Panc1 (cell line): Measurements from ENCODE around the gene PVALB. TPM values are rescaled to one million over a fixed set of nuclear protein-coding genes. Genes with fewer than 3 reads are reported as not detected.

Experiments used
- ATAC-seq: fragments of 200-7000 bp; cut with Tn5 transposase; 2 replicates; pipeline ENCODE4 v1.9.1; 2020; ENCODE audit warnings: mild to moderate bottlenecking, moderate library complexity
- BruUV-seq: library from RNA; stranded (reverse); fragments of 400-500 nt; replicated peaks from 2 replicates; lab custom pipeline; 2021; lab: Mats Ljungman, UMichigan
- CTCF ChIA-PET: fragments of 300-600 bp; sonication (Branson Sonifier 250); formaldehyde crosslinking; loops from one replicate; lab custom pipeline; 2022; ENCODE audit warnings: antibody characterized with exemption; lab: Charles Lee
- POLR2A ChIA-PET: fragments of 300-600 bp; sonication (Branson Sonifier 250); formaldehyde crosslinking; loops from one replicate; lab custom pipeline; 2022; ENCODE audit warnings: antibody characterized with exemption; lab: Charles Lee
- DNase-seq: peaks from one replicate; pipeline ENCODE4 v3.0.0-alpha.2; 2010; ENCODE audit warnings: low read depth, low spot score
- H3K27ac ChIP-seq: 2 replicates; pipeline ENCODE4 v1.5.1; 2011; ENCODE audit warnings: mild to moderate bottlenecking, low read length, inconsistent platforms
- H3K27me3 ChIP-seq: fragments of 200-500 bp; sonication (Bioruptor generic); 2 replicates; pipeline ENCODE4 v1.6.0; 2014; ENCODE audit warnings: low read length, inconsistent platforms; ENCODE audit not compliant: control insufficient read depth, insufficient read depth
- H3K36me3 ChIP-seq: fragments of 200-500 bp; sonication (Bioruptor generic); 2 replicates; pipeline ENCODE4 v1.5.1; 2014; ENCODE audit warnings: inconsistent platforms, mild to moderate bottlenecking, low read length, moderate library complexity; ENCODE audit not compliant: control insufficient read depth, insufficient read depth
- H3K4me1 ChIP-seq: 2 replicates; pipeline ENCODE4 v1.5.1; 2011; ENCODE audit warnings: inconsistent platforms, mild to moderate bottlenecking, low read length, moderate library complexity; ENCODE audit not compliant: control insufficient read depth, insufficient read depth
- H3K4me3 ChIP-seq, 2 experiments: 2 replicates each; pipeline ENCODE4 v1.5.1; 2011 to 2012; ENCODE audit warnings: low read depth in 2 of 2, low read length in 2 of 2, mild to moderate bottlenecking in 2 of 2, inconsistent platforms in 1 of 2, moderate library complexity in 1 of 2
- H3K9me3 ChIP-seq: fragments of 200-500 bp; sonication (Bioruptor generic); 2 replicates; pipeline ENCODE4 v1.5.1; 2014; ENCODE audit warnings: low read depth, mild to moderate bottlenecking, inconsistent platforms, low read length, moderate library complexity; ENCODE audit not compliant: control insufficient read depth, insufficient read depth
- POLR2AphosphoS5 ChIP-seq: IDR thresholded peaks from 2 replicates; pipeline ENCODE4 v1.6.1; 2012; ENCODE audit warnings: mild to moderate bottlenecking, low read depth, low read length, moderate library complexity
- SIN3A ChIP-seq: IDR thresholded peaks from 2 replicates; pipeline ENCODE4 v1.6.1; 2012; ENCODE audit warnings: low read depth, mild to moderate bottlenecking, low read length, moderate library complexity, borderline replicate concordance; ENCODE audit not compliant: insufficient read depth
- TCF7L2 ChIP-seq: IDR thresholded peaks from 2 replicates; pipeline ENCODE4 v1.6.1; 2011; ENCODE audit warnings: mild to moderate bottlenecking, low read depth, low read length, inconsistent platforms
- in situ Hi-C: cut with HindIII; loops from 2 replicates; pipeline ENCODE4 v1.10.0; 2016; ENCODE audit warnings: low sequenced_read_pairs, low pct_unique_long_range_greater_than_20kb
- intact Hi-C: fragments of 100-400 bp; cut with micrococcal nuclease; formaldehyde crosslinking; loops from one replicate; pipeline ENCODE4 v1.10.0; 2022; ENCODE audit not compliant: unreplicated experiment
- total RNA-seq: library from RNA; stranded (reverse); gene quantifications from one replicate; pipeline ENCODE4 v1.2.1, GENCODE V29; 2021; ENCODE audit not compliant: unreplicated experiment
- TF ChIP-seq, protein P1 (sequence below), 2 experiments: IDR thresholded peaks; 2 replicates each; pipeline ENCODE4 v1.6.1; 2011 to 2012; ENCODE audit warnings: low read depth in 2 of 2, control low read depth in 1 of 2, low read length in 1 of 2, mild to moderate bottlenecking in 1 of 2, moderate library complexity in 1 of 2; ENCODE audit not compliant: insufficient read depth in 1 of 2
- TF ChIP-seq, protein P2 (sequence below): fragments of 450-650 bp; IDR thresholded peaks from 2 replicates; pipeline ENCODE4 v1.5.1; 2017; ENCODE audit warnings: mild to moderate bottlenecking

PVALB gene
- total RNA-seq, 1 experiment from 2014 or later: not detected

DNA sequence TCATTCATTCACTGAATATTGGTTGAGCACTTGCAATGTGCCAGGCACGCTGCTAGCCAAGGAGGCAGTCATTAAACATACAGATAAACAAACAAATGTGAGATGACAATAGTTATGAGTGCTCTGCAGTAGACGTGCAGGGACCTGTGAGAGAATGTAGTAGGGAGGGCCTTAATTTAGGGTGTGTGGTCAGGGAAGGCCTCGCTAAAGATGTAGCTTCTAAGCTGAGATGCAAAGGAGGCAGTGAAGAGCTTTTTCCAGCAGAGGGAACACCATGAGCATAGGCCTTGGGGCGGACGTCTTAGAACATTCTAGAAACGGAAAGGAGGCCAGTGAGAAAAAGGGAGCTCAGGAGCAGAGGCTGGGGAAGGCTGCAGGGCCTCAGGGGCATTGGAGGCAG is 43.2 kb upstream of the PVALB start:
- no TSS peak for BruUV-seq
- no peak for TF ChIP-seq POLR2AphosphoS5
- no peak for TF ChIP-seq SIN3A
- TF ChIP-seq, protein P1, sequence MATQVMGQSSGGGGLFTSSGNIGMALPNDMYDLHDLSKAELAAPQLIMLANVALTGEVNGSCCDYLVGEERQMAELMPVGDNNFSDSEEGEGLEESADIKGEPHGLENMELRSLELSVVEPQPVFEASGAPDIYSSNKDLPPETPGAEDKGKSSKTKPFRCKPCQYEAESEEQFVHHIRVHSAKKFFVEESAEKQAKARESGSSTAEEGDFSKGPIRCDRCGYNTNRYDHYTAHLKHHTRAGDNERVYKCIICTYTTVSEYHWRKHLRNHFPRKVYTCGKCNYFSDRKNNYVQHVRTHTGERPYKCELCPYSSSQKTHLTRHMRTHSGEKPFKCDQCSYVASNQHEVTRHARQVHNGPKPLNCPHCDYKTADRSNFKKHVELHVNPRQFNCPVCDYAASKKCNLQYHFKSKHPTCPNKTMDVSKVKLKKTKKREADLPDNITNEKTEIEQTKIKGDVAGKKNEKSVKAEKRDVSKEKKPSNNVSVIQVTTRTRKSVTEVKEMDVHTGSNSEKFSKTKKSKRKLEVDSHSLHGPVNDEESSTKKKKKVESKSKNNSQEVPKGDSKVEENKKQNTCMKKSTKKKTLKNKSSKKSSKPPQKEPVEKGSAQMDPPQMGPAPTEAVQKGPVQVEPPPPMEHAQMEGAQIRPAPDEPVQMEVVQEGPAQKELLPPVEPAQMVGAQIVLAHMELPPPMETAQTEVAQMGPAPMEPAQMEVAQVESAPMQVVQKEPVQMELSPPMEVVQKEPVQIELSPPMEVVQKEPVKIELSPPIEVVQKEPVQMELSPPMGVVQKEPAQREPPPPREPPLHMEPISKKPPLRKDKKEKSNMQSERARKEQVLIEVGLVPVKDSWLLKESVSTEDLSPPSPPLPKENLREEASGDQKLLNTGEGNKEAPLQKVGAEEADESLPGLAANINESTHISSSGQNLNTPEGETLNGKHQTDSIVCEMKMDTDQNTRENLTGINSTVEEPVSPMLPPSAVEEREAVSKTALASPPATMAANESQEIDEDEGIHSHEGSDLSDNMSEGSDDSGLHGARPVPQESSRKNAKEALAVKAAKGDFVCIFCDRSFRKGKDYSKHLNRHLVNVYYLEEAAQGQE (IDR thresholded peaks at IDR 0.05; ENCODE audit: insufficient read depth in 1 of 2, low read depth in 2 of 2, low read length in 1 of 2): no peak
- Histone ChIP-seq H3K36me3 (no peaks in the 10 kb centered on the region), H3K4me3 (no peak overlapping the region), H3K27ac (no peak overlapping the region), H3K4me1 (no peaks in the 10 kb centered on the region), H3K9me3 (no peaks in the 10 kb centered on the region), H3K27me3 (no peaks in the 10 kb centered on the region)
- POLR2A ChIA-PET: no interaction called here
- ATAC-seq (no peak), DNase-seq (no peak)
- CTCF ChIA-PET: interaction anchor here (0.6 to 1.4 kb wide), 2 partner anchors 118 to 313 kb away, joined by 5 to 8 read pairs; no protein-coding TSS in a partner anchor
- intact Hi-C loops: no loop called here
- in situ Hi-C loops: no loop called here

DNA sequence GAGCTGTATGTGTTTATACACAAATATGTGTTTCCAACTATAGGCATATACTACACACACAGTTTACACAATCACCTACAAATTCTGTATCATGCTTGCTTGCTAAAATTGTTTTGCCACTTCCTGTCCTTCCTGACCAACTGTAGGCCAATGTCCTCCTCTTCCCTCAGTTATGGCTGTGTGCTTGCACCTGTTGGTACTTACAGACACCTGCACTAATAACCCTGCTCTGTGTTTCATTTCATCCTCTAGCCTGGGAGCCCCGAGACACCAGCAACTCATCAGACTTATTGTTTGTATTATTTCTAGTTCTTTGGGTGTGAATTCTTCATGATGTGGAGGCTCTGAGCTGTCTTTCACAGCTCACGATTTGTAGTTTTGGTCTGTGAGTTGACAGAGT is 42.1 kb upstream of the PVALB start:
- no TSS peak for BruUV-seq
- H3K27ac ChIP-seq: no peak overlapping the region
- ATAC-seq (no peak), DNase-seq (no peak)
- intact Hi-C loops (no loop called here), in situ Hi-C loops (no loop called here)
- ChIA-PET CTCF (no interaction called here), POLR2A (no interaction called here)
- H3K4me3 ChIP-seq: no peak overlapping the region
- no peaks in the 10 kb centered on the region for H3K9me3 ChIP-seq
- no peaks in the 10 kb centered on the region for H3K36me3 ChIP-seq
- H3K27me3 ChIP-seq: no peaks in the 10 kb centered on the region
- H3K4me1 ChIP-seq: no peaks in the 10 kb centered on the region
- TF ChIP-seq POLR2AphosphoS5: no peak
- no peak for TF ChIP-seq TCF7L2

DNA sequence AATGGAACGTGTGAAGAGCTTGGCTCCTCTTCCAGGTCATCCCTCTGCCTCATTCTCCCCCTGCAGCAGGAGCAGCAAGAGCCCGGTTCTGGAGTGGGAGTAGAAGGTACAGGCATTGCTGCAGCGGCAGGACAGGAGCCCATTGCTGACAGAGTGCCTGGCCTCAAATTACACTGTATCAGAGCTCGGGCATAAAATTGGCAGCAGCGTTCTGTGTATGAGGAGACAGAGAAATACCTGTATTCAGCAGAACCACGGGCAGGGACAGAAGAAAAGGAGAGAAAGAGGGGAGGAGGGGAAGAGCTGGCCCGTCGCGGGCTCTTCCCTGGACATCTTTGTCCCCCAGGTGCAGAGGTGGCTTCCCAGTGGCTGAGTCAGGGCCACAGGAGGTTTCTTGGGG is 41.3 kb upstream of the PVALB start:
- POLR2A ChIA-PET: no interaction called here
- TF ChIP-seq TCF7L2: no peak
- H3K27me3 ChIP-seq: no peaks in the 10 kb centered on the region
- no TSS peak for BruUV-seq
- no peak overlapping the region for H3K4me3 ChIP-seq
- H3K36me3 ChIP-seq: no peaks in the 10 kb centered on the region
- H3K27ac ChIP-seq: no peak overlapping the region
- in situ Hi-C loops: no loop called here
- DNase-seq: no peak
- no peaks in the 10 kb centered on the region for H3K4me1 ChIP-seq
- intact Hi-C loops: no loop called here
- H3K9me3 ChIP-seq: no peaks in the 10 kb centered on the region
- ATAC-seq: no peak
- CTCF ChIA-PET: no interaction called here

DNA sequence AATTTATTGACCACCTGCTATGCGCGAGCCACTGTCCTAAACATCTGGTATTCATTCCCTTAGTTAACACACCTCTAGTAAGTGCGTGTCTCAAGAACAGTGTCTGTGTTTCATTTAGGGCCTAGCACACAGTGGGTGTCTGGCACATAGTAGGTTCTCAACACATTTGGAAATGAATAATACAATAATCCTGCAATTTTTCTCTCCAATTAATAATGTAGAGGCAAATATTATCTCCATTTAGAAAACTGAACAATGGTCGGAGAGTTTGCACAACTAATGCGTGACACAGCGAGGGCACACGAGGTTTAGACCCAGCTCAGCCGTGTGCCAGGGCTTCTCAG is 39.9 kb upstream of the PVALB start:
- TF ChIP-seq, protein P2, sequence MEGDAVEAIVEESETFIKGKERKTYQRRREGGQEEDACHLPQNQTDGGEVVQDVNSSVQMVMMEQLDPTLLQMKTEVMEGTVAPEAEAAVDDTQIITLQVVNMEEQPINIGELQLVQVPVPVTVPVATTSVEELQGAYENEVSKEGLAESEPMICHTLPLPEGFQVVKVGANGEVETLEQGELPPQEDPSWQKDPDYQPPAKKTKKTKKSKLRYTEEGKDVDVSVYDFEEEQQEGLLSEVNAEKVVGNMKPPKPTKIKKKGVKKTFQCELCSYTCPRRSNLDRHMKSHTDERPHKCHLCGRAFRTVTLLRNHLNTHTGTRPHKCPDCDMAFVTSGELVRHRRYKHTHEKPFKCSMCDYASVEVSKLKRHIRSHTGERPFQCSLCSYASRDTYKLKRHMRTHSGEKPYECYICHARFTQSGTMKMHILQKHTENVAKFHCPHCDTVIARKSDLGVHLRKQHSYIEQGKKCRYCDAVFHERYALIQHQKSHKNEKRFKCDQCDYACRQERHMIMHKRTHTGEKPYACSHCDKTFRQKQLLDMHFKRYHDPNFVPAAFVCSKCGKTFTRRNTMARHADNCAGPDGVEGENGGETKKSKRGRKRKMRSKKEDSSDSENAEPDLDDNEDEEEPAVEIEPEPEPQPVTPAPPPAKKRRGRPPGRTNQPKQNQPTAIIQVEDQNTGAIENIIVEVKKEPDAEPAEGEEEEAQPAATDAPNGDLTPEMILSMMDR: no peak
- CTCF ChIA-PET: interaction anchor here (0.9 to 1.4 kb wide), 5 partner anchors 9 to 309 kb away, joined by 3 to 4 read pairs (median 3); no protein-coding TSS in a partner anchor
- no peak overlapping the region for H3K27ac ChIP-seq
- H3K9me3 ChIP-seq: no peaks in the 10 kb centered on the region
- 0 out of 4 replicates have a peak overlapping the region, but pooled peaks of 1 of the 2 experiments have one; percentile 18 for H3K4me3 ChIP-seq
- intact Hi-C loops (loop anchor here (2.0 kb wide), 2 partner anchors 74 to 310 kb away; no protein-coding TSS in a partner anchor), in situ Hi-C loops (no loop called here)
- no TSS peak for BruUV-seq
- H3K4me1 ChIP-seq: no peaks in the 10 kb centered on the region
- H3K27me3 ChIP-seq: no peaks in the 10 kb centered on the region
- no peak; the same call in 1 of the 2 replicates for ATAC-seq
- no peak for DNase-seq
- POLR2A ChIA-PET: no interaction called here
- H3K36me3 ChIP-seq: no peaks in the 10 kb centered on the region
